GM23338 (cell line): ENCODE results near the gene TMEM52. TPM values are rescaled to one million over a fixed set of nuclear protein-coding genes. Genes with fewer than 3 reads are reported as not detected.

Experiments
- ATAC-seq: fragments of 200-7000 bp; cut with Tn5 transposase; 3 replicates; pipeline ENCODE4 v1.9.1; 2020
- DNase-seq: peaks from one replicate; pipeline ENCODE4 v3.0.0-alpha.2; 2015; ENCODE audit warnings: low spot score
- H2AFZ ChIP-seq: fragments of 200-600 bp; sonication (generic); 2 replicates; pipeline ENCODE4 v1.8.0; 2016; ENCODE audit warnings: antibody characterized with exemption, mild to moderate bottlenecking, moderate library complexity
- H3F3A ChIP-seq: fragments of 200-600 bp; sonication (generic); replicated peaks from 2 replicates; pipeline ENCODE4 v1.8.0; 2017; ENCODE audit warnings: antibody characterized with exemption, mixed run types, low read depth
- H3K27ac ChIP-seq: fragments of 200-600 bp; sonication (generic); 2 replicates; pipeline ENCODE4 v1.6.1; 2016; ENCODE audit warnings: low read depth
- H3K27me3 ChIP-seq: fragments of 200-600 bp; sonication (generic); 2 replicates; pipeline ENCODE4 v1.8.0; 2016; ENCODE audit warnings: mild to moderate bottlenecking, mixed run types, moderate library complexity; ENCODE audit not compliant: insufficient read depth
- H3K36me3 ChIP-seq: fragments of 200-600 bp; sonication (generic); 2 replicates; pipeline ENCODE4 v1.8.0; 2016; ENCODE audit warnings: mild to moderate bottlenecking; ENCODE audit not compliant: insufficient read depth
- H3K4me1 ChIP-seq: fragments of 200-600 bp; sonication (generic); 2 replicates; pipeline ENCODE4 v1.8.0; 2016; ENCODE audit warnings: mild to moderate bottlenecking, moderate library complexity; ENCODE audit not compliant: insufficient read depth
- H3K4me2 ChIP-seq: fragments of 200-600 bp; sonication (generic); 2 replicates; pipeline ENCODE4 v1.7.1; 2017; ENCODE audit warnings: mixed run types
- H3K4me3 ChIP-seq: fragments of 200-600 bp; sonication (generic); 2 replicates; pipeline ENCODE4 v1.6.1; 2016; ENCODE audit warnings: mixed run types
- H3K79me2 ChIP-seq: fragments of 200-600 bp; sonication (generic); replicated peaks from 2 replicates; pipeline ENCODE4 v1.8.0; 2017; ENCODE audit warnings: mild to moderate bottlenecking; ENCODE audit not compliant: insufficient read depth
- H3K9me2 ChIP-seq: fragments of 200-600 bp; sonication (generic); 2 replicates; pipeline ENCODE4 v1.8.0; 2017; ENCODE audit not compliant: insufficient read depth
- H4K20me1 ChIP-seq: fragments of 200-600 bp; sonication (generic); replicated peaks from 2 replicates; pipeline ENCODE4 v1.8.0; 2017; ENCODE audit warnings: mild to moderate bottlenecking; ENCODE audit not compliant: insufficient read depth
- H3K27ac Mint-ChIP-seq: 2 replicates; pipeline ENCODE4 v1.8.0; 2020; ENCODE audit warnings: inconsistent platforms, mild to moderate bottlenecking, moderate library complexity, mixed read lengths
- H3K27me3 Mint-ChIP-seq: 3 replicates; pipeline ENCODE4 v1.8.0; 2022; ENCODE audit warnings: low read depth, mild to moderate bottlenecking, moderate library complexity, mixed read lengths, inconsistent platforms; ENCODE audit not compliant: insufficient read depth, poor library complexity
- H3K36me3 Mint-ChIP-seq: 3 replicates; pipeline ENCODE4 v1.8.0; 2021; ENCODE audit warnings: low read depth, mild to moderate bottlenecking, inconsistent platforms, moderate library complexity, mixed read lengths
- H3K4me1 Mint-ChIP-seq: 3 replicates; pipeline ENCODE4 v1.8.0; 2020; ENCODE audit warnings: mild to moderate bottlenecking, inconsistent platforms, mixed read lengths
- H3K4me3 Mint-ChIP-seq: 3 replicates; pipeline ENCODE4 v1.8.0; 2021; ENCODE audit warnings: moderate library complexity, mild to moderate bottlenecking, inconsistent platforms, mixed read lengths
- H3K9me3 Mint-ChIP-seq: 3 replicates; pipeline ENCODE4 v1.8.0; 2020; ENCODE audit warnings: moderate library complexity, mild to moderate bottlenecking, inconsistent platforms, mixed read lengths
- CREB1 ChIP-seq: fragments of 250-450 bp; sonication (Bioruptor Pico); IDR thresholded peaks from 2 replicates; pipeline ENCODE4 v1.5.0; 2020; ENCODE audit warnings: low read depth, mild to moderate bottlenecking, moderate library complexity
- EZH2 ChIP-seq: fragments of 200-600 bp; sonication (generic); IDR thresholded peaks from one replicate; pipeline ENCODE4 v1.8.0; 2017; ENCODE audit warnings: antibody characterized with exemption, mild to moderate bottlenecking, low read depth; ENCODE audit not compliant: unreplicated experiment
- EZH2phosphoT487 ChIP-seq: fragments of 200-600 bp; sonication (generic); IDR thresholded peaks from one replicate; pipeline ENCODE4 v1.8.1; 2018; ENCODE audit warnings: antibody characterized with exemption; ENCODE audit not compliant: unreplicated experiment
- JUNB ChIP-seq: IDR thresholded peaks from one replicate; pipeline ENCODE4 v1.6.1; 2016; ENCODE audit warnings: antibody characterized with exemption; ENCODE audit not compliant: unreplicated experiment
- NANOG ChIP-seq: IDR thresholded peaks from 2 replicates; pipeline ENCODE4 v1.6.1; 2016; ENCODE audit warnings: antibody characterized with exemption, borderline replicate concordance
- POLR2AphosphoS5 ChIP-seq: IDR thresholded peaks from 2 replicates; pipeline ENCODE4 v1.6.1; 2016; ENCODE audit warnings: antibody characterized with exemption, low read depth
- REST ChIP-seq: IDR thresholded peaks from one replicate; pipeline ENCODE4 v1.6.1; 2018; ENCODE audit warnings: antibody characterized with exemption; ENCODE audit not compliant: unreplicated experiment
- STAT1 ChIP-seq: IDR thresholded peaks from one replicate; pipeline ENCODE4 v1.6.1; 2016; ENCODE audit warnings: antibody characterized with exemption; ENCODE audit not compliant: unreplicated experiment
- ZNF114 ChIP-seq: fragments of 250-450 bp; sonication (Bioruptor Pico); IDR thresholded peaks from 2 replicates; pipeline ENCODE4 v1.5.0; 2020; ENCODE audit warnings: mild to moderate bottlenecking, moderate library complexity
- ZNF331 ChIP-seq: fragments of 250-450 bp; sonication (Bioruptor Pico); IDR thresholded peaks from 2 replicates; pipeline ENCODE4 v1.5.0; 2020; ENCODE audit warnings: low read depth, mild to moderate bottlenecking, moderate library complexity
- polyA plus RNA-seq: library from polyadenylated mRNA; unstranded; fragments of >200 nt; fragmentation: Nextera tagmentation; extraction: Ambion mirVana; gene quantifications from 2 replicates; pipeline ENCODE4 v1.2.1, GENCODE V29; 2016
- total RNA-seq: library from RNA; depleted of rRNA; stranded (reverse); fragments of >200 nt; shearing (Covaris generic); gene quantifications from 2 replicates; pipeline ENCODE4 v1.2.3, GENCODE V29; 2014
- TF ChIP-seq, protein P1 (sequence below): fragments of 250-450 bp; sonication (Bioruptor Pico); IDR thresholded peaks from 2 replicates; pipeline ENCODE4 v1.5.0; 2020; ENCODE audit warnings: mild to moderate bottlenecking, moderate library complexity
- TF ChIP-seq, protein P2 (sequence below), 2 experiments: fragments of 200-600 bp in 1 of 2; sonication (generic) in 1 of 2; conservative IDR thresholded peaks; 2 replicates each; pipeline versions ENCODE4 v1.5.1 to v1.6.1; 2016 to 2017; ENCODE audit warnings: antibody characterized with exemption in 2 of 2, low read depth in 2 of 2, mild to moderate bottlenecking in 2 of 2, moderate library complexity in 1 of 2
- TF ChIP-seq, protein P3 (sequence below): IDR thresholded peaks from 2 replicates; pipeline ENCODE4 v1.6.1; 2016; ENCODE audit warnings: antibody characterized with exemption

Gene TMEM52
- total and polyA plus RNA-seq, 2 experiments from 2014 or later = 19.5 to 25.0 TPM

DNA sequence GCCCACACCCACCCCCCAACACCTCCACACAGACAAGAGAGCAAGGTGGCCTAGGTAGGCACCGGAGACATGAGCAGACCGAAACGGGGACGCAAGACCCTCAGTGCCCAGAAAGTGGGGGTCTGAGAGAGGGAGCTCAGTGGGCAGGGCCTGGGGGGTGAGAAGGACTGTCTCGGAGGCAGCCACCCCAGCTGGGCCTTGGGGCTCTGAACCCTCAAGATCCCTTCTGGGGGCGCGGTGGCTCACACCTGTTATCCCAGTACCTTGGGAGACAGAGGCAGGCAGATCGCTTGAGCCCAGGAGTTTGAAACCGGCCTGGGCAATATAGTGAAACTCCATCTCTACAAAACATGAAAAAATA lies 19.1 kb downstream of the TMEM52 start:
- TF ChIP-seq STAT1 (no peak), ZNF114 (CRISPR knock-in tag) (no peak), POLR2AphosphoS5 (no peak), EZH2phosphoT487 (no peak), NANOG (no peak), EZH2 (no peak), ZNF331 (CRISPR knock-in tag) (no peak), REST (no peak), JUNB (no peak), CREB1 (CRISPR knock-in tag) (no peak)
- TF ChIP-seq, protein P1, sequence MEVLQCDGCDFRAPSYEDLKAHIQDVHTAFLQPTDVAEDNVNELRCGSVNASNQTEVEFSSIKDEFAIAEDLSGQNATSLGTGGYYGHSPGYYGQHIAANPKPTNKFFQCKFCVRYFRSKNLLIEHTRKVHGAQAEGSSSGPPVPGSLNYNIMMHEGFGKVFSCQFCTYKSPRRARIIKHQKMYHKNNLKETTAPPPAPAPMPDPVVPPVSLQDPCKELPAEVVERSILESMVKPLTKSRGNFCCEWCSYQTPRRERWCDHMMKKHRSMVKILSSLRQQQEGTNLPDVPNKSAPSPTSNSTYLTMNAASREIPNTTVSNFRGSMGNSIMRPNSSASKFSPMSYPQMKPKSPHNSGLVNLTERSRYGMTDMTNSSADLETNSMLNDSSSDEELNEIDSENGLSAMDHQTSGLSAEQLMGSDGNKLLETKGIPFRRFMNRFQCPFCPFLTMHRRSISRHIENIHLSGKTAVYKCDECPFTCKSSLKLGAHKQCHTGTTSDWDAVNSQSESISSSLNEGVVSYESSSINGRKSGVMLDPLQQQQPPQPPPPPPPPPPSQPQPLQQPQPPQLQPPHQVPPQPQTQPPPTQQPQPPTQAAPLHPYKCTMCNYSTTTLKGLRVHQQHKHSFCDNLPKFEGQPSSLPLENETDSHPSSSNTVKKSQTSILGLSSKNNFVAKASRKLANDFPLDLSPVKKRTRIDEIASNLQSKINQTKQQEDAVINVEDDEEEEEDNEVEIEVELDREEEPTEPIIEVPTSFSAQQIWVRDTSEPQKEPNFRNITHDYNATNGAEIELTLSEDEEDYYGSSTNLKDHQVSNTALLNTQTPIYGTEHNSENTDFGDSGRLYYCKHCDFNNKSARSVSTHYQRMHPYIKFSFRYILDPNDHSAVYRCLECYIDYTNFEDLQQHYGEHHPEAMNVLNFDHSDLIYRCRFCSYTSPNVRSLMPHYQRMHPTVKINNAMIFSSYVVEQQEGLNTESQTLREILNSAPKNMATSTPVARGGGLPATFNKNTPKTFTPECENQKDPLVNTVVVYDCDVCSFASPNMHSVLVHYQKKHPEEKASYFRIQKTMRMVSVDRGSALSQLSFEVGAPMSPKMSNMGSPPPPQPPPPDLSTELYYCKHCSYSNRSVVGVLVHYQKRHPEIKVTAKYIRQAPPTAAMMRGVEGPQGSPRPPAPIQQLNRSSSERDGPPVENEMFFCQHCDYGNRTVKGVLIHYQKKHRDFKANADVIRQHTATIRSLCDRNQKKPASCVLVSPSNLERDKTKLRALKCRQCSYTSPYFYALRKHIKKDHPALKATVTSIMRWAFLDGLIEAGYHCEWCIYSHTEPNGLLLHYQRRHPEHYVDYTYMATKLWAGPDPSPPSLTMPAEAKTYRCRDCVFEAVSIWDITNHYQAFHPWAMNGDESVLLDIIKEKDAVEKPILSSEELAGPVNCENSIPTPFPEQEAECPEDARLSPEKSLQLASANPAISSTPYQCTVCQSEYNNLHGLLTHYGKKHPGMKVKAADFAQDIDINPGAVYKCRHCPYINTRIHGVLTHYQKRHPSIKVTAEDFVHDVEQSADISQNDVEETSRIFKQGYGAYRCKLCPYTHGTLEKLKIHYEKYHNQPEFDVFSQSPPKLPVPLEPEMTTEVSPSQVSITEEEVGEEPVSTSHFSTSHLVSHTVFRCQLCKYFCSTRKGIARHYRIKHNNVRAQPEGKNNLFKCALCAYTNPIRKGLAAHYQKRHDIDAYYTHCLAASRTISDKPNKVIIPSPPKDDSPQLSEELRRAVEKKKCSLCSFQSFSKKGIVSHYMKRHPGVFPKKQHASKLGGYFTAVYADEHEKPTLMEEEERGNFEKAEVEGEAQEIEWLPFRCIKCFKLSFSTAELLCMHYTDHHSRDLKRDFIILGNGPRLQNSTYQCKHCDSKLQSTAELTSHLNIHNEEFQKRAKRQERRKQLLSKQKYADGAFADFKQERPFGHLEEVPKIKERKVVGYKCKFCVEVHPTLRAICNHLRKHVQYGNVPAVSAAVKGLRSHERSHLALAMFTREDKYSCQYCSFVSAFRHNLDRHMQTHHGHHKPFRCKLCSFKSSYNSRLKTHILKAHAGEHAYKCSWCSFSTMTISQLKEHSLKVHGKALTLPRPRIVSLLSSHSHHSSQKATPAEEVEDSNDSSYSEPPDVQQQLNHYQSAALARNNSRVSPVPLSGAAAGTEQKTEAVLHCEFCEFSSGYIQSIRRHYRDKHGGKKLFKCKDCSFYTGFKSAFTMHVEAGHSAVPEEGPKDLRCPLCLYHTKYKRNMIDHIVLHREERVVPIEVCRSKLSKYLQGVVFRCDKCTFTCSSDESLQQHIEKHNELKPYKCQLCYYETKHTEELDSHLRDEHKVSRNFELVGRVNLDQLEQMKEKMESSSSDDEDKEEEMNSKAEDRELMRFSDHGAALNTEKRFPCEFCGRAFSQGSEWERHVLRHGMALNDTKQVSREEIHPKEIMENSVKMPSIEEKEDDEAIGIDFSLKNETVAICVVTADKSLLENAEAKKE = no peak
- TF ChIP-seq, protein P2, sequence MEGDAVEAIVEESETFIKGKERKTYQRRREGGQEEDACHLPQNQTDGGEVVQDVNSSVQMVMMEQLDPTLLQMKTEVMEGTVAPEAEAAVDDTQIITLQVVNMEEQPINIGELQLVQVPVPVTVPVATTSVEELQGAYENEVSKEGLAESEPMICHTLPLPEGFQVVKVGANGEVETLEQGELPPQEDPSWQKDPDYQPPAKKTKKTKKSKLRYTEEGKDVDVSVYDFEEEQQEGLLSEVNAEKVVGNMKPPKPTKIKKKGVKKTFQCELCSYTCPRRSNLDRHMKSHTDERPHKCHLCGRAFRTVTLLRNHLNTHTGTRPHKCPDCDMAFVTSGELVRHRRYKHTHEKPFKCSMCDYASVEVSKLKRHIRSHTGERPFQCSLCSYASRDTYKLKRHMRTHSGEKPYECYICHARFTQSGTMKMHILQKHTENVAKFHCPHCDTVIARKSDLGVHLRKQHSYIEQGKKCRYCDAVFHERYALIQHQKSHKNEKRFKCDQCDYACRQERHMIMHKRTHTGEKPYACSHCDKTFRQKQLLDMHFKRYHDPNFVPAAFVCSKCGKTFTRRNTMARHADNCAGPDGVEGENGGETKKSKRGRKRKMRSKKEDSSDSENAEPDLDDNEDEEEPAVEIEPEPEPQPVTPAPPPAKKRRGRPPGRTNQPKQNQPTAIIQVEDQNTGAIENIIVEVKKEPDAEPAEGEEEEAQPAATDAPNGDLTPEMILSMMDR (conservative IDR thresholded peaks at IDR 0.05; ENCODE audit: low read depth in 2 of 2) = no peak
- TF ChIP-seq, protein P3, sequence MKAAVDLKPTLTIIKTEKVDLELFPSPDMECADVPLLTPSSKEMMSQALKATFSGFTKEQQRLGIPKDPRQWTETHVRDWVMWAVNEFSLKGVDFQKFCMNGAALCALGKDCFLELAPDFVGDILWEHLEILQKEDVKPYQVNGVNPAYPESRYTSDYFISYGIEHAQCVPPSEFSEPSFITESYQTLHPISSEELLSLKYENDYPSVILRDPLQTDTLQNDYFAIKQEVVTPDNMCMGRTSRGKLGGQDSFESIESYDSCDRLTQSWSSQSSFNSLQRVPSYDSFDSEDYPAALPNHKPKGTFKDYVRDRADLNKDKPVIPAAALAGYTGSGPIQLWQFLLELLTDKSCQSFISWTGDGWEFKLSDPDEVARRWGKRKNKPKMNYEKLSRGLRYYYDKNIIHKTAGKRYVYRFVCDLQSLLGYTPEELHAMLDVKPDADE = no peak
- Mint-ChIP-seq H3K27me3 (peaks cover 12% of the 10 kb centered on the region), H3K27ac (no peak overlapping the region), H3K36me3 (no peaks in the 10 kb centered on the region; the same call in 2 of the 3 replicates), H3K9me3 (no peaks in the 10 kb centered on the region; the same call in 2 of the 3 replicates), H3K4me1 (peaks cover 20% of the 10 kb centered on the region), H3K4me3 (no peak overlapping the region)
- H3K4me2 ChIP-seq = no peak overlapping the region
- H4K20me1 ChIP-seq = no peaks in the 10 kb centered on the region
- no peak overlapping the region for H3K4me3 ChIP-seq
- no peak overlapping the region for H3K27ac ChIP-seq
- H3K79me2 ChIP-seq = no peaks in the 10 kb centered on the region
- no peak for DNase-seq
- no peak overlapping the region for H2AFZ ChIP-seq
- no peak for ATAC-seq
- no peaks in the 10 kb centered on the region for H3K9me2 ChIP-seq
- peaks cover 4% of the 10 kb centered on the region for H3K4me1 ChIP-seq
- H3F3A ChIP-seq = peaks cover 9% of the 10 kb centered on the region
- no peaks in the 10 kb centered on the region for H3K27me3 ChIP-seq
- no peaks in the 10 kb centered on the region for H3K36me3 ChIP-seq
